ENCODE measurements around the gene TRIOBP. TPM values are rescaled to one million over a fixed set of nuclear protein-coding genes. Genes with fewer than 3 reads are reported as not detected.

Gene TRIOBP
- total RNA-seq, 4 donors from 2014 or later = 58.6 to 71.6 (median 64.3) TPM

DNA sequence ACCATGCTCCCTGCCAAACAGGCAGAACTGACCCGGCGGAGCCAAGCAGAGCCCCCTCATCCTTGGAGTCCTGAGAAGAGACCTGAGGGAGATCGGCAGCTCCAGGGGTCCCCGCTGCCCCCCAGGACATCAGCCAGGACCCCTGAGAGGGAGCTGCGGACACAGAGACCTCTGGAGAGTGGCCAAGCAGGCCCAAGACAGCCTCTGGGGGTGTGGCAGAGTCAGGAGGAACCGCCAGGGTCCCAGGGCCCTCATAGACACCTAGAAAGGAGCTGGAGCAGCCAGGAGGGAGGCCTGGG, 37.5 kb downstream of the TRIOBP start:
- H3K27me3 ChIP-seq = no peaks in the 10 kb centered on the region
- peaks cover 9% of the 10 kb centered on the region for H3K4me1 ChIP-seq
- H3K36me3 ChIP-seq = no peaks in the 10 kb centered on the region
- DNase-seq (ENCODE audit: low spot score in 2 of 2) = no peak
- TF ChIP-seq POLR2AphosphoS5 (IDR thresholded peaks at IDR 0.05) (no peak), EP300 (IDR thresholded peaks at IDR 0.05) (no peak), POLR2A (IDR thresholded peaks at IDR 0.05) (no peak), CTCF (IDR thresholded peaks at IDR 0.05) (no peak)
- WGBS = no CpG with 5 or more reads among the region's 6 CpGs
- no peak overlapping the region for H3K4me3 ChIP-seq
- no peak overlapping the region for H3K27ac ChIP-seq
- no peaks in the 10 kb centered on the region for H3K9me3 ChIP-seq

- H3K4me1 ChIP-seq = peaks cover 12% of the 10 kb centered on the region
- no peaks in the 10 kb centered on the region for H3K27me3 ChIP-seq
- no peak for DNase-seq (ENCODE audit: low spot score in 2 of 2)
- no CpG with 5 or more reads among the region's 16 CpGs for WGBS
- H3K36me3 ChIP-seq = no peaks in the 10 kb centered on the region
- TF ChIP-seq POLR2AphosphoS5 (IDR thresholded peaks at IDR 0.05) = no peak
- no peak for TF ChIP-seq POLR2A (IDR thresholded peaks at IDR 0.05)
- peak in 1 of 2 donors; percentile 20 for TF ChIP-seq CTCF (IDR thresholded peaks at IDR 0.05)
- no peak overlapping the region for H3K27ac ChIP-seq
- H3K4me3 ChIP-seq = no peak overlapping the region
- H3K9me3 ChIP-seq = no peaks in the 10 kb centered on the region
Observed at GRCh38 chr22:37734964-37735451, 38.2 kb downstream of the TRIOBP start.

DNA sequence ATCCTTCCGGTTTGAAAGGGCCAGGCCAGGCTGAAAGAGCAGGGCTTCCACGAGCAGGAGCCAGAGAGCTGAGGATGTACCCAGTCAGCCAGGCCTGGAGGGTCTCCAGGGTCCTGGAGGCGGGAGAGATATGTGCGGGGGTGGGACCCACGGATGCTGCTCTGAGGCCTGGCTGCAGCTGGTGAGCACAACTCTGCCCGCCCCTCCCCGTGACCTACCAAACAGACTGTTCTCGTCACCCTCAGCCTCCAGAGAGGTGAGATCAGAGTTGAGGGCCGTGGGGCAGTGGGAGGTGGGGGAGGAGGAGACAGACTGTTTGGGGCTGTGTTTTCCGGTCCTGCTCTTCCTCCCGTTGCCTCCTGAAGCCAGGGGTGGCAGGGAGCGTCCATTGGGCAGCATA, 42.2 kb downstream of the TRIOBP start:
- H3K27ac ChIP-seq = no peak overlapping the region
- no peak for DNase-seq (ENCODE audit: low spot score in 2 of 2)

DNA sequence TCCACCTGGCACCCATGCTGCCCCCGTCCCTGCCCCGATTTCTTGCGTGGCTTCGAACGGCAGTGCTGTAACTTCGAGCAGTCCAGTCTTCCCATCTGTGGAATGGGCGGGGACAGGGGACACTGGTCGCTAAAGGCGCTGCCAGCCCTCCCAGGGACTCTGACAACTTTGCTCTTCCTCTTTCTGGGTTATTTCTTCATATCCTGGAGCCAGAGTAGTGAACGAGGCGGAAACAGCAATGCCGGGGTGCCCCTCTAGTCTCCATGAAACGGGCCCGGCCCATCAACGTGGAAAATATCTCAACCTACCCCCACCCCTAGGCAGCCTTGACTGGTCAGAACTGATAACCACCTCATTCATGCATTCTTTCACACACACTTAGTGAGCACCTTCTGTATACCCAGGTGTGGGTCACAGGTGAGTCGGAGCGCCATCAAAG, 42.8 kb downstream of the TRIOBP start:
- no peak for DNase-seq (ENCODE audit: low spot score in 2 of 2)

More for the DNA sequence above, 42.2 kb downstream of the TRIOBP start:
- Histone ChIP-seq H3K36me3 (no peaks in the 10 kb centered on the region), H3K27me3 (no peaks in the 10 kb centered on the region), H3K4me3 (no peak overlapping the region), H3K9me3 (no peaks in the 10 kb centered on the region), H3K4me1 (peaks cover 42% of the 10 kb centered on the region)
- WGBS = 68% methylated on average over 10 of the region's 12 CpGs
- TF ChIP-seq POLR2A (IDR thresholded peaks at IDR 0.05) = no peak
- TF ChIP-seq CTCF (IDR thresholded peaks at IDR 0.05) = no peak
- TF ChIP-seq POLR2AphosphoS5 (IDR thresholded peaks at IDR 0.05) = no peak
- TF ChIP-seq EP300 (IDR thresholded peaks at IDR 0.05) = no peak

More for the DNA sequence above, 42.8 kb downstream of the TRIOBP start:
- no peak overlapping the region for H3K4me3 ChIP-seq
- TF ChIP-seq CTCF (IDR thresholded peaks at IDR 0.05) (no peak), EP300 (IDR thresholded peaks at IDR 0.05) (no peak), POLR2A (IDR thresholded peaks at IDR 0.05) (no peak), POLR2AphosphoS5 (IDR thresholded peaks at IDR 0.05) (no peak)
- H3K36me3 ChIP-seq = no peaks in the 10 kb centered on the region
- no peak overlapping the region for H3K27ac ChIP-seq
- WGBS = 84% methylated on average over 17 of the region's 17 CpGs
- no peaks in the 10 kb centered on the region for H3K9me3 ChIP-seq
- peaks cover 45% of the 10 kb centered on the region for H3K4me1 ChIP-seq
- H3K27me3 ChIP-seq = no peaks in the 10 kb centered on the region

All from suprapubic skin (tissue), 4 donors.